GM19023 (cell line): ENCODE measurements around the gene CBLN1.
"Not testable (repeated sequence)": the region's sequence is repeated elsewhere in the genome, so short reads cannot be mapped to it uniquely, and the experiment has no call there.

ENCODE experiments used
- ATAC-seq: cut with Tn5 transposase; IDR thresholded peaks from one replicate; pipeline ENCODE4 v1.9.1; 2021; ENCODE audit warnings: mild to moderate bottlenecking, moderate library complexity; ENCODE audit not compliant: unreplicated experiment

Gene CBLN1

GRCh38 chr16:49277766-49278566 lies 3.7 kb downstream of the CBLN1 start:
- ATAC-seq, result no peak

DNA sequence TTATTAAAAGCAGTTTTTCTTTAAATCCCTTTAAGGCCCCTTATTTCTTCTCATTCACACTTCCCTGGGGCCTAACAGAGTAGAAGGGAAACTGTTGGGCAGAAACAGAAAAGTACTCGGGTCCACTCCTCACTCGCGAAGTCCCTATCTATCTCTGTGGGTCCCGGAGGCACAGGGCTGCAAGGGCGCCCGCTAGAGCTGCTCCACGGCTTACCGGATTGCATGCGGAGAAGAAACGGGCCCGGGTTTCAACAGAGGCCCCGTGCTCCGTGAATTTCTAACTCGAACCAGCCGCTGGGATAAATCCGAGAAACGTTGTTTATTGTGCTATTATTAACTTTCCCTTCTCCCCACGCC lies 4.3 kb downstream of the CBLN1 start:
- no peak for ATAC-seq

DNA sequence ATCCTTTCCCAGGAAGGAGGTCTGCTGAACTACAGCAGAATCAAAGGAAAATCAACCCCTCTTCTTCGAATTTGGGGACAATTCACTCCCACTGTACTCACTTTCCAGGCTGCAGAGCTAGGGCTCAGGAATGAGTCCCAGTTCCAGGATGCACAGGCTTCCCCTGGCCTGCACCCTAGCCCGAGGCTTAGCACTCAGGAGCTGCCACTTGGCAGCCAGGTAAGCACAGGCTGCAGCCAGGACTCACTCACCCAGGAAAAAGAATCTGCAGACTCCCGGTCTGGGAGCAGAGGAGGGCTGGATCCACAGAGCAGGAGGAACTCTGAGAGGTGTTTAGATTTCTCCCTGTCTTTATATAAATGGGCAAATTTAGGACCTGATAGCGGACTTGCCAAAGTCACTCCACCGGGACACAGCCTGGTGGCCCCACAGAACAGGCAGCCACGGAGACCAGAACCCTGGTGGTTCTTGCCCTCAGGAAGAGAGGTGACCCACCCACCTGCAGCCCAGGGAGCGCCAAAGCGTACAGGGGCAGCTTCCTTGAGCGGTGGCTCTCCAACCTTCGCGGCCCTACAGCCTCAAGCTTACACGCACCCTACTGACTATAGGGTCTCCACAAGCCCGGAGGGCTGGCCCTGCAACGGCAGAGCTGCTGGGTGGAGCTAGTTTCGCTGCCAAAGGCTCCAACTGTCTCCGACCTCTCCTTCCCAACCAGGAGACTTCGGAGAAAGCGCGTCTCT lies 4.8 kb downstream of the CBLN1 start:
- ATAC-seq, result no peak

GRCh38 chr16:49275870-49276269 lies 5.8 kb downstream of the CBLN1 start:
- no peak for ATAC-seq

DNA sequence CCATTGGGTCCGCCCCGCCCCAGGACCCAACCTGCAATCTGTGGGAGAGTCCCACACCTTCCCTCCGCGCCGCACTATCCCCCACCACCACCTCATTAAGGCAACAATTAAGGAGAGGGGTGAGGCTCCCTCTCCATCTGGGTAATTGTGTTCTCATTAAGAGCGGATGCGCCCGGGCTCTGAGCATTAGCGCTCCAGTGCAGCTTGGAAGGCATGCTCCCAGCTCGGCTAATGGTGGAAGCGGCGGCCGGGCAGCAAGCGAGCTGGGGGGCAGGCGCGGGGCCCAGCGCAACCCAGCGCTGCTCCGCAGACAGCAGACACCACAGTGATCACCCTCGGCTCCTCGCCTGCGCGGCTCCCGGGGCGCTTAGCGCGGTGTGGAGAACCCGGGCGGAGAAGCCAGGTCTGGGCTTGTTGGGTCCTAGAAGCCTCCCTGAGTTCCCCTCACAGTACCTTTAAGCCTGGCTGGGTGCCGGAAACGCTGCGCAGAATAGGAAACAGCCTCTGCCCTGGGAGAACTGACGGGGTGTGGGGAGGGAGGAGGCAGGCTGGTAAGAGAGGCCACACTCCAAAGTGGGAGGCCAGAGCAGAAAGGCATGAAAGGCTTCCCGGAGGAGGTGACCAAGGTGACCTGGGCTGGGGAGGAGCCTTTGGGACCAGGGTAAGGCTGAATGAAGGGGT lies 6.4 kb downstream of the CBLN1 start:
- no peak for ATAC-seq

GRCh38 chr16:49274591-49274990 lies 7.0 kb downstream of the CBLN1 start:
- ATAC-seq, result no peak

GRCh38 chr16:49273771-49274170 lies 7.9 kb downstream of the CBLN1 start:
- no peak for ATAC-seq

DNA sequence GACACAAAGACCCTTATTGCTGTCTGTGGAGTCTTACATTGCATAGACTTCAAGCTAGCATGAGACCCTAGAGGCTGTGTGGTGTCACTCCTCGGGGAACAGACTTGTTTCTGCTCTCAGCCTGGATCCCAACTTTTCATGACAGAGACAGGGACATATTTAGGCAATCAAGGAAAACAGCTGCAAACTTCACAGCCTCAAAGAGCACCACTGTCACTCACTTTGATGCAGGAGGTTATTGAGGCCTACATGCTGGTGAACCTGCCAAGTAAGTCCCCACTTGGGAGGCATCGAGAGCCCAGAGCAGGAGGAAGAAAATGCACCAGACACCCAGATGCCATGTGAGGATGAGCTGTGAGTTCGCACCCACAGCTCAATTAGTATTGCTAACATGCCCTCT lies 10.3 kb downstream of the CBLN1 start:
- ATAC-seq, result no peak

GRCh38 chr16:49269201-49269600 lies 12.4 kb downstream of the CBLN1 start:
- no peak for ATAC-seq

- no peak for ATAC-seq
Measured at GRCh38 chr16:49268667-49269066, 13.0 kb downstream of the CBLN1 start.

- ATAC-seq, result no peak
Measured at GRCh38 chr16:49262501-49262900, 19.1 kb downstream of the CBLN1 start.

DNA sequence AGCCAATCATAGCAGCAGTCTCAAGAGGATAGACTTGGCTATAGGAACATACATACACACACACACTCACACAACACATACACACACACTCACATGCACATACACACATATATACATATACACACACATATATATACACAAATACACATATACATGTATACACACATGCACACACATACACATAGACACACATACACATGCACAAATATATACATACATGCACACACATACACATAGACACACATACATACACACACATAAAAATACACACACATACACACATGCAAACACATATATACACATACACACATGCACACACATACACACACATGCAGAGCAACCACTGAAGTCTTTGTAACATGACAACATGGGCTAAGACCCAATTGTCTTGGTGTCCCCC lies 19.7 kb downstream of the CBLN1 start:
- ATAC-seq, result no peak

- no peak for ATAC-seq
Measured at GRCh38 chr16:49260956-49261530, 20.6 kb downstream of the CBLN1 start.

- no peak for ATAC-seq
Measured at GRCh38 chr16:49260253-49260652, 21.4 kb downstream of the CBLN1 start.

DNA sequence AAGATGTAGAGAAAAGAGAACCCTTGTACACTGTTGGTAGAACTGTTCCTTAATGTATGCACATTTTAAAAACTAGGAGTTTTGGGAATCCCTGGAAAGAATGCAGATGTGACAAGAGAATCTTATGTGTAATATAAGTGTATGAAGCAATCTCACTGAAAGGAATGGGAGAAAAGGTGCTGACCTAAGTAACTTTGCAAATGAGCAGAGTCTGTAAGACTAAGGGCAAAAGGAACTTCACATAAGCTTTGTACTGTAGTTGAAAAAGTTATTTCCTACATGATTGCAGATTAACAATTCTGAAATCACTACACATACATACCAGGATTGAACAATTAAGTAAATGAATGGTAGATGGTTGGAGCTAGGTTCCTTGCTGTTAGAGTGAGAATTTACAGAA lies 22.3 kb downstream of the CBLN1 start:
- no peak for ATAC-seq

DNA sequence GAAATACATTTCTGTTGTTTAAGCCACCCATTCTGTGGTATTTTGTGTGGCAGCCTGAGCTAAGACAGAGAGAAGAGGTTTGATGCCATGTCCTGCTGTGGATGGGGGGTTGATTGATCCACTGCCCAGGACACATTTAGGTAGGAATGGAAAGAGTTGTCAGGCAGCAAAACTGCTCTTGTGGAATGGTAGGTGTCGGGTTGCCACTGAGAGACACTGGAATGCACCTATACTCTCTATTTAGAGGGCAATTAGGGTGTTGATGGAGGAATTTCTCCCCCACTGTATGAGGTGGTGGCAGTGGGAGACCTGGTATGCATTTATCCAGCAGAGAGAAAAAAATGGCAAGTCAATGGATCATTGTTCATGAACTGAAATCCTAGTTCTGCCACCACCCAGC lies 30.9 kb downstream of the CBLN1 start:
- ATAC-seq, result no peak

DNA sequence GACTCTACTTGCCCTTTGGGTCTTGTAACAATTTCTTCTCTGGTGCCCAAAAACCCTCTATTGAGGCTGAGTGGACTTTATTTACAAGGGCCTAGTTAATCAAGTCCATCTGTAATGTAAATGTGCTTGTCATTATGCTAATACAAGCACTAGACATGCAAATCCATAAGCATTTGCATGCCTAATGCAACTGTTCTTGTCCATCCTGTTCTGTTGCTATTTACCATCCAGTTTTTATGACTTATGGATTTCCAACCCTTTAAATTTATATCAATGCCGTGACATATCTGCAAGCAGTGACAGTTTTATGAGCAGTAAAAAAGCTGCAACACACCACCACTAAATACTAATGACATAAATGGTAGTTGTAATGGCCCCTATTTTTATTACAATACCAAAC lies 33.4 kb downstream of the CBLN1 start:
- ATAC-seq, result no peak

DNA sequence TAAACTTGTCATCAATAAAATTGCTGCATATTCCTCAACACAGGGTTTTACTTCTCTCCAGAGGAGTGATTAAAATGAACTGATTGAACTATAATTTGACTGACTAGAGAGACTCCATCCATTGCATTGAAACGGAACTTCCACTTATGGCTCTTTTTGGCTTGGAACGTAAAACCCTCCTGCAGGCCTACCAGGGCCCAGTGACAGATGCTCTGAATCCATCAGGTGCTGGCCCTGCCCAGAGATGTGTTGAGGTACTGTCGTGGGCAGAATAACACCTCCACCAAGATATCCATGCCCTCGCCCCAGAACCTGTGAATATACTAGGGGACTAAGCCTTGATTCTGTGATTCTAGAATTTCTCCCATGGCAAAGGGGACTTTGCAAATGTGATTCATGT lies 45.4 kb downstream of the CBLN1 start:
- no peak for ATAC-seq

- not testable (repeated sequence) for ATAC-seq
Measured at GRCh38 chr16:49228335-49228734, 53.3 kb downstream of the CBLN1 start.
